GM23338 (cell line): ENCODE measurements around the gene DTNA. TPM values are rescaled to one million over a fixed set of nuclear protein-coding genes. Genes with fewer than 3 reads are reported as not detected.

Source experiments
- ATAC-seq: fragments of 200-7000 bp; cut with Tn5 transposase; 3 replicates; pipeline ENCODE4 v1.9.1; 2020
- DNase-seq: peaks from one replicate; pipeline ENCODE4 v3.0.0-alpha.2; 2015; ENCODE audit warnings: low spot score
- H2AFZ ChIP-seq: fragments of 200-600 bp; sonication (generic); 2 replicates; pipeline ENCODE4 v1.8.0; 2016; ENCODE audit warnings: antibody characterized with exemption, mild to moderate bottlenecking, moderate library complexity
- H3F3A ChIP-seq: fragments of 200-600 bp; sonication (generic); replicated peaks from 2 replicates; pipeline ENCODE4 v1.8.0; 2017; ENCODE audit warnings: antibody characterized with exemption, mixed run types, low read depth
- H3K27ac ChIP-seq: fragments of 200-600 bp; sonication (generic); 2 replicates; pipeline ENCODE4 v1.6.1; 2016; ENCODE audit warnings: low read depth
- H3K27me3 ChIP-seq: fragments of 200-600 bp; sonication (generic); 2 replicates; pipeline ENCODE4 v1.8.0; 2016; ENCODE audit warnings: mild to moderate bottlenecking, mixed run types, moderate library complexity; ENCODE audit not compliant: insufficient read depth
- H3K36me3 ChIP-seq: fragments of 200-600 bp; sonication (generic); 2 replicates; pipeline ENCODE4 v1.8.0; 2016; ENCODE audit warnings: mild to moderate bottlenecking; ENCODE audit not compliant: insufficient read depth
- H3K4me1 ChIP-seq: fragments of 200-600 bp; sonication (generic); 2 replicates; pipeline ENCODE4 v1.8.0; 2016; ENCODE audit warnings: mild to moderate bottlenecking, moderate library complexity; ENCODE audit not compliant: insufficient read depth
- H3K4me2 ChIP-seq: fragments of 200-600 bp; sonication (generic); 2 replicates; pipeline ENCODE4 v1.7.1; 2017; ENCODE audit warnings: mixed run types
- H3K4me3 ChIP-seq: fragments of 200-600 bp; sonication (generic); 2 replicates; pipeline ENCODE4 v1.6.1; 2016; ENCODE audit warnings: mixed run types
- H3K79me2 ChIP-seq: fragments of 200-600 bp; sonication (generic); replicated peaks from 2 replicates; pipeline ENCODE4 v1.8.0; 2017; ENCODE audit warnings: mild to moderate bottlenecking; ENCODE audit not compliant: insufficient read depth
- H3K9me2 ChIP-seq: fragments of 200-600 bp; sonication (generic); 2 replicates; pipeline ENCODE4 v1.8.0; 2017; ENCODE audit not compliant: insufficient read depth
- H4K20me1 ChIP-seq: fragments of 200-600 bp; sonication (generic); replicated peaks from 2 replicates; pipeline ENCODE4 v1.8.0; 2017; ENCODE audit warnings: mild to moderate bottlenecking; ENCODE audit not compliant: insufficient read depth
- H3K27ac Mint-ChIP-seq: 2 replicates; pipeline ENCODE4 v1.8.0; 2020; ENCODE audit warnings: inconsistent platforms, mild to moderate bottlenecking, moderate library complexity, mixed read lengths
- H3K27me3 Mint-ChIP-seq: 3 replicates; pipeline ENCODE4 v1.8.0; 2022; ENCODE audit warnings: low read depth, mild to moderate bottlenecking, moderate library complexity, mixed read lengths, inconsistent platforms; ENCODE audit not compliant: insufficient read depth, poor library complexity
- H3K36me3 Mint-ChIP-seq: 3 replicates; pipeline ENCODE4 v1.8.0; 2021; ENCODE audit warnings: low read depth, mild to moderate bottlenecking, inconsistent platforms, moderate library complexity, mixed read lengths
- H3K4me1 Mint-ChIP-seq: 3 replicates; pipeline ENCODE4 v1.8.0; 2020; ENCODE audit warnings: mild to moderate bottlenecking, inconsistent platforms, mixed read lengths
- H3K4me3 Mint-ChIP-seq: 3 replicates; pipeline ENCODE4 v1.8.0; 2021; ENCODE audit warnings: moderate library complexity, mild to moderate bottlenecking, inconsistent platforms, mixed read lengths
- H3K9me3 Mint-ChIP-seq: 3 replicates; pipeline ENCODE4 v1.8.0; 2020; ENCODE audit warnings: moderate library complexity, mild to moderate bottlenecking, inconsistent platforms, mixed read lengths
- CREB1 ChIP-seq: fragments of 250-450 bp; sonication (Bioruptor Pico); IDR thresholded peaks from 2 replicates; pipeline ENCODE4 v1.5.0; 2020; ENCODE audit warnings: low read depth, mild to moderate bottlenecking, moderate library complexity
- EZH2 ChIP-seq: fragments of 200-600 bp; sonication (generic); IDR thresholded peaks from one replicate; pipeline ENCODE4 v1.8.0; 2017; ENCODE audit warnings: antibody characterized with exemption, mild to moderate bottlenecking, low read depth; ENCODE audit not compliant: unreplicated experiment
- EZH2phosphoT487 ChIP-seq: fragments of 200-600 bp; sonication (generic); IDR thresholded peaks from one replicate; pipeline ENCODE4 v1.8.1; 2018; ENCODE audit warnings: antibody characterized with exemption; ENCODE audit not compliant: unreplicated experiment
- JUNB ChIP-seq: IDR thresholded peaks from one replicate; pipeline ENCODE4 v1.6.1; 2016; ENCODE audit warnings: antibody characterized with exemption; ENCODE audit not compliant: unreplicated experiment
- NANOG ChIP-seq: IDR thresholded peaks from 2 replicates; pipeline ENCODE4 v1.6.1; 2016; ENCODE audit warnings: antibody characterized with exemption, borderline replicate concordance
- POLR2AphosphoS5 ChIP-seq: IDR thresholded peaks from 2 replicates; pipeline ENCODE4 v1.6.1; 2016; ENCODE audit warnings: antibody characterized with exemption, low read depth
- STAT1 ChIP-seq: IDR thresholded peaks from one replicate; pipeline ENCODE4 v1.6.1; 2016; ENCODE audit warnings: antibody characterized with exemption; ENCODE audit not compliant: unreplicated experiment
- ZNF114 ChIP-seq: fragments of 250-450 bp; sonication (Bioruptor Pico); IDR thresholded peaks from 2 replicates; pipeline ENCODE4 v1.5.0; 2020; ENCODE audit warnings: mild to moderate bottlenecking, moderate library complexity
- ZNF331 ChIP-seq: fragments of 250-450 bp; sonication (Bioruptor Pico); IDR thresholded peaks from 2 replicates; pipeline ENCODE4 v1.5.0; 2020; ENCODE audit warnings: low read depth, mild to moderate bottlenecking, moderate library complexity
- polyA plus RNA-seq: library from polyadenylated mRNA; unstranded; fragments of >200 nt; fragmentation: Nextera tagmentation; extraction: Ambion mirVana; gene quantifications from 2 replicates; pipeline ENCODE4 v1.2.1, GENCODE V29; 2016
- total RNA-seq: library from RNA; depleted of rRNA; stranded (reverse); fragments of >200 nt; shearing (Covaris generic); gene quantifications from 2 replicates; pipeline ENCODE4 v1.2.3, GENCODE V29; 2014
- TF ChIP-seq, protein P1 (sequence below), 2 experiments: fragments of 200-600 bp in 1 of 2; sonication (generic) in 1 of 2; conservative IDR thresholded peaks; 2 replicates each; pipeline versions ENCODE4 v1.5.1 to v1.6.1; 2016 to 2017; ENCODE audit warnings: antibody characterized with exemption in 2 of 2, low read depth in 2 of 2, mild to moderate bottlenecking in 2 of 2, moderate library complexity in 1 of 2
- TF ChIP-seq, protein P2 (sequence below): fragments of 250-450 bp; sonication (Bioruptor Pico); IDR thresholded peaks from 2 replicates; pipeline ENCODE4 v1.5.0; 2020; ENCODE audit warnings: mild to moderate bottlenecking, moderate library complexity
- TF ChIP-seq, protein P3 (sequence below): IDR thresholded peaks from one replicate; pipeline ENCODE4 v1.6.1; 2018; ENCODE audit warnings: antibody characterized with exemption; ENCODE audit not compliant: unreplicated experiment
- TF ChIP-seq, protein P4 (sequence below): IDR thresholded peaks from 2 replicates; pipeline ENCODE4 v1.6.1; 2016; ENCODE audit warnings: antibody characterized with exemption

The DTNA gene
- total and polyA plus RNA-seq, 2 experiments from 2014 or later, result 11.5 to 25.1 TPM

DNA sequence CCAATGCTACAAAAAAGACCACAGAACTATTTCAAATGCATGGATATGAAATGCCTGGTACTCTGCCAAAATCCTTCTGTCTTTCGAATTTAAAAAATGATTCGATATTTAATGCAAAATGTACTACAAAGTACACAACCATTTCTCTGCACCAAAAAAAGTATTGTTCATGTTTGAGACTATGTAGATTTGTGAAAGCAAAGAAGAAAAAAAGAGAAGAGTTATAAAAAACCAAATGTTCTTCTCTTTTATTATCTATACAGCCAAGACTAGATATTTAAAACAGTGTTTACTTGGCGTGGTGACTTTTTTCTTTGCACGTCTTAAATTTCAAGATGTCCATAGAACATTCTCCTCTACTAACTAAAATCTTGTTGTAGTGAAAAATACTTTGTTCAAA is 89.2 kb downstream of the DTNA start:
- Histone ChIP-seq H3K27me3 (no peaks in the 10 kb centered on the region), H2AFZ (no peak overlapping the region), H3K36me3 (no peaks in the 10 kb centered on the region), H3F3A (no peaks in the 10 kb centered on the region), H3K9me2 (no peaks in the 10 kb centered on the region), H3K4me2 (no peak overlapping the region), H3K4me1 (peaks cover 15% of the 10 kb centered on the region), H3K4me3 (no peak overlapping the region), H3K27ac (no peak overlapping the region), H4K20me1 (no peaks in the 10 kb centered on the region), H3K79me2 (no peaks in the 10 kb centered on the region)
- Mint-ChIP-seq H3K9me3 (no peaks in the 10 kb centered on the region), H3K4me1 (peaks cover 39% of the 10 kb centered on the region), H3K27ac (no peak overlapping the region), H3K36me3 (no peaks in the 10 kb centered on the region; the same call in 2 of the 3 replicates), H3K27me3 (no peaks in the 10 kb centered on the region), H3K4me3 (no peak overlapping the region)
- TF ChIP-seq CREB1 (CRISPR knock-in tag) (no peak), ZNF114 (no peak), EZH2 (no peak), STAT1 (no peak), ZNF331 (CRISPR knock-in tag) (no peak), JUNB (no peak), NANOG (no peak), EZH2phosphoT487 (no peak), POLR2AphosphoS5 (no peak)
- TF ChIP-seq, protein P1, sequence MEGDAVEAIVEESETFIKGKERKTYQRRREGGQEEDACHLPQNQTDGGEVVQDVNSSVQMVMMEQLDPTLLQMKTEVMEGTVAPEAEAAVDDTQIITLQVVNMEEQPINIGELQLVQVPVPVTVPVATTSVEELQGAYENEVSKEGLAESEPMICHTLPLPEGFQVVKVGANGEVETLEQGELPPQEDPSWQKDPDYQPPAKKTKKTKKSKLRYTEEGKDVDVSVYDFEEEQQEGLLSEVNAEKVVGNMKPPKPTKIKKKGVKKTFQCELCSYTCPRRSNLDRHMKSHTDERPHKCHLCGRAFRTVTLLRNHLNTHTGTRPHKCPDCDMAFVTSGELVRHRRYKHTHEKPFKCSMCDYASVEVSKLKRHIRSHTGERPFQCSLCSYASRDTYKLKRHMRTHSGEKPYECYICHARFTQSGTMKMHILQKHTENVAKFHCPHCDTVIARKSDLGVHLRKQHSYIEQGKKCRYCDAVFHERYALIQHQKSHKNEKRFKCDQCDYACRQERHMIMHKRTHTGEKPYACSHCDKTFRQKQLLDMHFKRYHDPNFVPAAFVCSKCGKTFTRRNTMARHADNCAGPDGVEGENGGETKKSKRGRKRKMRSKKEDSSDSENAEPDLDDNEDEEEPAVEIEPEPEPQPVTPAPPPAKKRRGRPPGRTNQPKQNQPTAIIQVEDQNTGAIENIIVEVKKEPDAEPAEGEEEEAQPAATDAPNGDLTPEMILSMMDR (conservative IDR thresholded peaks at IDR 0.05; ENCODE audit: low read depth in 2 of 2), result no peak
- TF ChIP-seq, protein P2, sequence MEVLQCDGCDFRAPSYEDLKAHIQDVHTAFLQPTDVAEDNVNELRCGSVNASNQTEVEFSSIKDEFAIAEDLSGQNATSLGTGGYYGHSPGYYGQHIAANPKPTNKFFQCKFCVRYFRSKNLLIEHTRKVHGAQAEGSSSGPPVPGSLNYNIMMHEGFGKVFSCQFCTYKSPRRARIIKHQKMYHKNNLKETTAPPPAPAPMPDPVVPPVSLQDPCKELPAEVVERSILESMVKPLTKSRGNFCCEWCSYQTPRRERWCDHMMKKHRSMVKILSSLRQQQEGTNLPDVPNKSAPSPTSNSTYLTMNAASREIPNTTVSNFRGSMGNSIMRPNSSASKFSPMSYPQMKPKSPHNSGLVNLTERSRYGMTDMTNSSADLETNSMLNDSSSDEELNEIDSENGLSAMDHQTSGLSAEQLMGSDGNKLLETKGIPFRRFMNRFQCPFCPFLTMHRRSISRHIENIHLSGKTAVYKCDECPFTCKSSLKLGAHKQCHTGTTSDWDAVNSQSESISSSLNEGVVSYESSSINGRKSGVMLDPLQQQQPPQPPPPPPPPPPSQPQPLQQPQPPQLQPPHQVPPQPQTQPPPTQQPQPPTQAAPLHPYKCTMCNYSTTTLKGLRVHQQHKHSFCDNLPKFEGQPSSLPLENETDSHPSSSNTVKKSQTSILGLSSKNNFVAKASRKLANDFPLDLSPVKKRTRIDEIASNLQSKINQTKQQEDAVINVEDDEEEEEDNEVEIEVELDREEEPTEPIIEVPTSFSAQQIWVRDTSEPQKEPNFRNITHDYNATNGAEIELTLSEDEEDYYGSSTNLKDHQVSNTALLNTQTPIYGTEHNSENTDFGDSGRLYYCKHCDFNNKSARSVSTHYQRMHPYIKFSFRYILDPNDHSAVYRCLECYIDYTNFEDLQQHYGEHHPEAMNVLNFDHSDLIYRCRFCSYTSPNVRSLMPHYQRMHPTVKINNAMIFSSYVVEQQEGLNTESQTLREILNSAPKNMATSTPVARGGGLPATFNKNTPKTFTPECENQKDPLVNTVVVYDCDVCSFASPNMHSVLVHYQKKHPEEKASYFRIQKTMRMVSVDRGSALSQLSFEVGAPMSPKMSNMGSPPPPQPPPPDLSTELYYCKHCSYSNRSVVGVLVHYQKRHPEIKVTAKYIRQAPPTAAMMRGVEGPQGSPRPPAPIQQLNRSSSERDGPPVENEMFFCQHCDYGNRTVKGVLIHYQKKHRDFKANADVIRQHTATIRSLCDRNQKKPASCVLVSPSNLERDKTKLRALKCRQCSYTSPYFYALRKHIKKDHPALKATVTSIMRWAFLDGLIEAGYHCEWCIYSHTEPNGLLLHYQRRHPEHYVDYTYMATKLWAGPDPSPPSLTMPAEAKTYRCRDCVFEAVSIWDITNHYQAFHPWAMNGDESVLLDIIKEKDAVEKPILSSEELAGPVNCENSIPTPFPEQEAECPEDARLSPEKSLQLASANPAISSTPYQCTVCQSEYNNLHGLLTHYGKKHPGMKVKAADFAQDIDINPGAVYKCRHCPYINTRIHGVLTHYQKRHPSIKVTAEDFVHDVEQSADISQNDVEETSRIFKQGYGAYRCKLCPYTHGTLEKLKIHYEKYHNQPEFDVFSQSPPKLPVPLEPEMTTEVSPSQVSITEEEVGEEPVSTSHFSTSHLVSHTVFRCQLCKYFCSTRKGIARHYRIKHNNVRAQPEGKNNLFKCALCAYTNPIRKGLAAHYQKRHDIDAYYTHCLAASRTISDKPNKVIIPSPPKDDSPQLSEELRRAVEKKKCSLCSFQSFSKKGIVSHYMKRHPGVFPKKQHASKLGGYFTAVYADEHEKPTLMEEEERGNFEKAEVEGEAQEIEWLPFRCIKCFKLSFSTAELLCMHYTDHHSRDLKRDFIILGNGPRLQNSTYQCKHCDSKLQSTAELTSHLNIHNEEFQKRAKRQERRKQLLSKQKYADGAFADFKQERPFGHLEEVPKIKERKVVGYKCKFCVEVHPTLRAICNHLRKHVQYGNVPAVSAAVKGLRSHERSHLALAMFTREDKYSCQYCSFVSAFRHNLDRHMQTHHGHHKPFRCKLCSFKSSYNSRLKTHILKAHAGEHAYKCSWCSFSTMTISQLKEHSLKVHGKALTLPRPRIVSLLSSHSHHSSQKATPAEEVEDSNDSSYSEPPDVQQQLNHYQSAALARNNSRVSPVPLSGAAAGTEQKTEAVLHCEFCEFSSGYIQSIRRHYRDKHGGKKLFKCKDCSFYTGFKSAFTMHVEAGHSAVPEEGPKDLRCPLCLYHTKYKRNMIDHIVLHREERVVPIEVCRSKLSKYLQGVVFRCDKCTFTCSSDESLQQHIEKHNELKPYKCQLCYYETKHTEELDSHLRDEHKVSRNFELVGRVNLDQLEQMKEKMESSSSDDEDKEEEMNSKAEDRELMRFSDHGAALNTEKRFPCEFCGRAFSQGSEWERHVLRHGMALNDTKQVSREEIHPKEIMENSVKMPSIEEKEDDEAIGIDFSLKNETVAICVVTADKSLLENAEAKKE (CRISPR knock-in tag), result no peak
- TF ChIP-seq, protein P3, sequence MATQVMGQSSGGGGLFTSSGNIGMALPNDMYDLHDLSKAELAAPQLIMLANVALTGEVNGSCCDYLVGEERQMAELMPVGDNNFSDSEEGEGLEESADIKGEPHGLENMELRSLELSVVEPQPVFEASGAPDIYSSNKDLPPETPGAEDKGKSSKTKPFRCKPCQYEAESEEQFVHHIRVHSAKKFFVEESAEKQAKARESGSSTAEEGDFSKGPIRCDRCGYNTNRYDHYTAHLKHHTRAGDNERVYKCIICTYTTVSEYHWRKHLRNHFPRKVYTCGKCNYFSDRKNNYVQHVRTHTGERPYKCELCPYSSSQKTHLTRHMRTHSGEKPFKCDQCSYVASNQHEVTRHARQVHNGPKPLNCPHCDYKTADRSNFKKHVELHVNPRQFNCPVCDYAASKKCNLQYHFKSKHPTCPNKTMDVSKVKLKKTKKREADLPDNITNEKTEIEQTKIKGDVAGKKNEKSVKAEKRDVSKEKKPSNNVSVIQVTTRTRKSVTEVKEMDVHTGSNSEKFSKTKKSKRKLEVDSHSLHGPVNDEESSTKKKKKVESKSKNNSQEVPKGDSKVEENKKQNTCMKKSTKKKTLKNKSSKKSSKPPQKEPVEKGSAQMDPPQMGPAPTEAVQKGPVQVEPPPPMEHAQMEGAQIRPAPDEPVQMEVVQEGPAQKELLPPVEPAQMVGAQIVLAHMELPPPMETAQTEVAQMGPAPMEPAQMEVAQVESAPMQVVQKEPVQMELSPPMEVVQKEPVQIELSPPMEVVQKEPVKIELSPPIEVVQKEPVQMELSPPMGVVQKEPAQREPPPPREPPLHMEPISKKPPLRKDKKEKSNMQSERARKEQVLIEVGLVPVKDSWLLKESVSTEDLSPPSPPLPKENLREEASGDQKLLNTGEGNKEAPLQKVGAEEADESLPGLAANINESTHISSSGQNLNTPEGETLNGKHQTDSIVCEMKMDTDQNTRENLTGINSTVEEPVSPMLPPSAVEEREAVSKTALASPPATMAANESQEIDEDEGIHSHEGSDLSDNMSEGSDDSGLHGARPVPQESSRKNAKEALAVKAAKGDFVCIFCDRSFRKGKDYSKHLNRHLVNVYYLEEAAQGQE, result no peak
- TF ChIP-seq, protein P4, sequence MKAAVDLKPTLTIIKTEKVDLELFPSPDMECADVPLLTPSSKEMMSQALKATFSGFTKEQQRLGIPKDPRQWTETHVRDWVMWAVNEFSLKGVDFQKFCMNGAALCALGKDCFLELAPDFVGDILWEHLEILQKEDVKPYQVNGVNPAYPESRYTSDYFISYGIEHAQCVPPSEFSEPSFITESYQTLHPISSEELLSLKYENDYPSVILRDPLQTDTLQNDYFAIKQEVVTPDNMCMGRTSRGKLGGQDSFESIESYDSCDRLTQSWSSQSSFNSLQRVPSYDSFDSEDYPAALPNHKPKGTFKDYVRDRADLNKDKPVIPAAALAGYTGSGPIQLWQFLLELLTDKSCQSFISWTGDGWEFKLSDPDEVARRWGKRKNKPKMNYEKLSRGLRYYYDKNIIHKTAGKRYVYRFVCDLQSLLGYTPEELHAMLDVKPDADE, result no peak
- no peak for DNase-seq
- no peak for ATAC-seq
